Suprapubic skin (tissue), 4 donors: ENCODE results near the gene TINAGL1. TPM values are rescaled to one million over a fixed set of nuclear protein-coding genes. Genes with fewer than 3 reads are reported as not detected.

Experiments used
- DNase-seq, 2 donors: peaks; one replicate each; pipeline ENCODE4 v3.0.0-alpha.2; 2019; ENCODE audit warnings: low spot score in 2 of 2
- H3K27ac ChIP-seq: fragments of 200-600 bp; sonication (generic); one replicate; pipeline ENCODE4 v1.5.1; 2019
- H3K27me3 ChIP-seq: fragments of 200-600 bp; sonication (generic); one replicate; pipeline ENCODE4 v1.5.1; 2019
- H3K36me3 ChIP-seq: fragments of 200-600 bp; sonication (generic); one replicate; pipeline ENCODE4 v1.5.1; 2019
- H3K4me1 ChIP-seq: fragments of 200-600 bp; sonication (generic); one replicate; pipeline ENCODE4 v1.5.1; 2019
- H3K4me3 ChIP-seq: fragments of 200-600 bp; sonication (generic); one replicate; pipeline ENCODE4 v1.5.1; 2019; ENCODE audit warnings: mild to moderate bottlenecking
- H3K9me3 ChIP-seq: fragments of 200-600 bp; sonication (generic); one replicate; pipeline ENCODE4 v1.5.1; 2019
- EP300 ChIP-seq: sonication (generic); formaldehyde crosslinking; IDR thresholded peaks from one replicate; pipeline ENCODE4 v1.6.1; 2017; ENCODE audit warnings: antibody characterized with exemption
- POLR2A ChIP-seq, 2 donors: fragments of 450-650 bp; IDR thresholded peaks; one replicate each; pipeline ENCODE4 v1.6.1; 2017; ENCODE audit warnings: antibody characterized with exemption in 2 of 2, mild to moderate bottlenecking in 2 of 2, moderate library complexity in 2 of 2
- POLR2AphosphoS5 ChIP-seq, 3 donors: sonication (generic); formaldehyde crosslinking; IDR thresholded peaks; one replicate each; pipeline ENCODE4 v1.6.1; 2017; ENCODE audit warnings: antibody characterized with exemption in 3 of 3
- WGBS: methylation state at CpG from one replicate; pipeline ENCODE4 v1.1.5; 2018; 5-methylcytosine and 5-hydroxymethylcytosine counted together
- total RNA-seq, 4 donors: library from RNA; depleted of rRNA; stranded (reverse); fragments of >200 nt; gene quantifications; one replicate each; pipeline ENCODE4 v1.1.0, GENCODE V29; 2016
- TF ChIP-seq, protein P1 (sequence below), 2 donors: fragments of 200-600 bp in 1 of 2; fragments of 450-650 bp in 1 of 2; sonication (generic) in 1 of 2; IDR thresholded peaks; one replicate each; pipeline ENCODE4 v1.5.1; 2016 to 2019; ENCODE audit warnings: antibody characterized with exemption in 2 of 2, mild to moderate bottlenecking in 1 of 2, moderate library complexity in 1 of 2

Gene TINAGL1
- total RNA-seq, 4 donors from 2014 or later = 40.1 to 78.5 (median 64.0) TPM

GRCh38 chr1:31617916-31618746 is 41.8 kb downstream of the TINAGL1 start:
- Histone ChIP-seq H3K27me3 (peaks cover 33% of the 10 kb centered on the region), H3K9me3 (no peaks in the 10 kb centered on the region), H3K27ac (no peak overlapping the region), H3K4me1 (peaks cover 13% of the 10 kb centered on the region), H3K4me3 (peak overlapping the region; percentile 56), H3K36me3 (no peaks in the 10 kb centered on the region)
- peak in 1 of 2 donors; percentile 72 for DNase-seq
- 33% methylated on average over 15 of the region's 56 CpGs for WGBS
- TF ChIP-seq, protein P1, sequence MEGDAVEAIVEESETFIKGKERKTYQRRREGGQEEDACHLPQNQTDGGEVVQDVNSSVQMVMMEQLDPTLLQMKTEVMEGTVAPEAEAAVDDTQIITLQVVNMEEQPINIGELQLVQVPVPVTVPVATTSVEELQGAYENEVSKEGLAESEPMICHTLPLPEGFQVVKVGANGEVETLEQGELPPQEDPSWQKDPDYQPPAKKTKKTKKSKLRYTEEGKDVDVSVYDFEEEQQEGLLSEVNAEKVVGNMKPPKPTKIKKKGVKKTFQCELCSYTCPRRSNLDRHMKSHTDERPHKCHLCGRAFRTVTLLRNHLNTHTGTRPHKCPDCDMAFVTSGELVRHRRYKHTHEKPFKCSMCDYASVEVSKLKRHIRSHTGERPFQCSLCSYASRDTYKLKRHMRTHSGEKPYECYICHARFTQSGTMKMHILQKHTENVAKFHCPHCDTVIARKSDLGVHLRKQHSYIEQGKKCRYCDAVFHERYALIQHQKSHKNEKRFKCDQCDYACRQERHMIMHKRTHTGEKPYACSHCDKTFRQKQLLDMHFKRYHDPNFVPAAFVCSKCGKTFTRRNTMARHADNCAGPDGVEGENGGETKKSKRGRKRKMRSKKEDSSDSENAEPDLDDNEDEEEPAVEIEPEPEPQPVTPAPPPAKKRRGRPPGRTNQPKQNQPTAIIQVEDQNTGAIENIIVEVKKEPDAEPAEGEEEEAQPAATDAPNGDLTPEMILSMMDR (IDR thresholded peaks at IDR 0.05) = peak; percentile 32 to 92
- TF ChIP-seq EP300 (no peak), POLR2A (IDR thresholded peaks at IDR 0.05) (no peak)

DNA sequence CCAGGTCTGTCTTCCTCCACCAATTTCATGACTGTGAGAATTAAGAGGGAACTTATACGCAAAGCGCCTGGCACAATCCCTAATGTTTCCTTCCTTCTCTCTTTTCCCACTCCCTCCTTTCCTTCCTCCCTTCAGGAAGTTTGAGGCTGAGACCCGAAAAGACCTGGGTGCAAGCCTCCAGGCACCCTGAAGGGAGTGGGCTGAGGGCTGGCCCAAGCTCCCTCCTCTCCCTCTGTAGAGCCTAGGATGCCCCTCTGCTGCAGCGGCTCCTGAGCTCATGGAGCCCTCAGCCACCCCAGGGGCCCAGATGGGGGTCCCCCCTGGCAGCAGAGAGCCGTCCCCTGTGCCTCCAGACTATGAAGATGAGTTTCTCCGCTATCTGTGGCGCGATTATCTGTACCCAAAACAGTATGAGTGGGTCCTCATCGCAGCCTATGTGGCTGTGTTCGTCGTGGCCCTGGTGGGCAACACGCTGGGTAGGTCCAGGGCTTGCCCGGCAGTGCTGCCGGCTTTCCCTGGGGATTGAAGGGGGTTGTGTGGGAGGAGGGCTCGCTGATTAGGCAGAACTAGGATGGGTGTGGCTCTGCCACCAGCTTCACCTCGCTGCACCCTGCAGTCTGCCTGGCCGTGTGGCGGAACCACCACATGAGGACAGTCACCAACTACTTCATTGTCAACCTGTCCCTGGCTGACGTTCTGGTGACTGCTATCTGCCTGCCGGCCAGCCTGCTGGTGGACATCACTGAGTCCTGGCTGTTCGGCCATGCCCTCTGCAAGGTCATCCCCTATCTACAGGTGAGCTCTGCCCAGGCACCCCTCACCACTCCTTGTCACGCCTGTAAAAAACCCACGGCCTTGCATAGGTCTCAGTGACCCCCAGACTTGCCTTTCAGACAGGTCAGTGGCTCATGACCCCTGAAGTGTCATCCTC is 42.9 kb downstream of the TINAGL1 start:
- no peaks in the 10 kb centered on the region for H3K9me3 ChIP-seq
- no peak for TF ChIP-seq POLR2AphosphoS5 (IDR thresholded peaks at IDR 0.05)
- TF ChIP-seq, protein P1 (IDR thresholded peaks at IDR 0.05) = peak in 1 of 2 donors; percentile 2
- DNase-seq = peak in 1 of 2 donors; percentile 68
- no peak overlapping the region for H3K4me3 ChIP-seq
- H3K36me3 ChIP-seq = no peaks in the 10 kb centered on the region
- 79% methylated on average over 18 of the region's 23 CpGs for WGBS
- no peak overlapping the region for H3K27ac ChIP-seq
- peaks cover 33% of the 10 kb centered on the region for H3K27me3 ChIP-seq
- H3K4me1 ChIP-seq = peaks cover 13% of the 10 kb centered on the region

DNA sequence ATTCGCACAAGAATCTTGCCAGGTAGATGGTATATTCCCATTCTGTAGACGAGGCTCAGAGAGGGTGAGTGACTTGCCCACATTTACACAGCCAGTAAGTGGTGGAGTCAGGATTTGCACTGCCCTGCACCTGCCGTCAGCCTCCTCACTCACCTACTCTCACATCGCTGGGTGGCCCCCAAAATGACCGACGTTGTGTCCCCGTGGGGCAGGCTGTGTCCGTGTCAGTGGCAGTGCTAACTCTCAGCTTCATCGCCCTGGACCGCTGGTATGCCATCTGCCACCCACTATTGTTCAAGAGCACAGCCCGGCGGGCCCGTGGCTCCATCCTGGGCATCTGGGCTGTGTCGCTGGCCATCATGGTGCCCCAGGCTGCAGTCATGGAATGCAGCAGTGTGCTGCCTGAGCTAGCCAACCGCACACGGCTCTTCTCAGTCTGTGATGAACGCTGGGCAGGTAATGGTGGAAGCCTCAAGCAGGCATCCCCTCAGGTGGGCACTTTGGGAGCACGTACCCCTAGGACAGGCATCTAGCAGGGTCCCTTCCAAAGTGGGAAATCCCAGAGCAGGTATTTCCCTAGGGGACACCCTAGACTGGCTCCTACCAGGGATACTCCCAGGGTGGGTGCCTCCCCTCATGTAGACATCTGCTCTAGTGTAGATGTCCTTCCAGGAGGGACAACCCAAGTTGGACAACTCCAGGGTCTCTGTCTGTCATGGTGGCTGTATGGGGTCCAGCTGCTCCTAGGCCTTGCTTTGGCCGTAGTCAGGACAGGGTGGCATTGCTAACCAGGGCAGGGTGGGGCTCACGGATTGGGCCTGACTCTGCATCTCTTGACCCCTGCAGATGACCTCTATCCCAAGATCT is 44.5 kb downstream of the TINAGL1 start:
- Histone ChIP-seq H3K4me3 (no peak overlapping the region), H3K27ac (no peak overlapping the region), H3K27me3 (peaks cover 33% of the 10 kb centered on the region), H3K9me3 (no peaks in the 10 kb centered on the region), H3K4me1 (peaks cover 13% of the 10 kb centered on the region), H3K36me3 (no peaks in the 10 kb centered on the region)
- TF ChIP-seq POLR2A (IDR thresholded peaks at IDR 0.05) (no peak), POLR2AphosphoS5 (IDR thresholded peaks at IDR 0.05) (no peak), EP300 (no peak)
- TF ChIP-seq, protein P1 (IDR thresholded peaks at IDR 0.05) = no peak
- DNase-seq = peak in 1 of 2 donors; percentile 63
- WGBS = 93% methylated on average over 18 of the region's 20 CpGs

GRCh38 chr1:31621498-31621820 is 45.1 kb downstream of the TINAGL1 start:
- DNase-seq = peak in 1 of 2 donors; percentile 67
- H3K27ac ChIP-seq = no peak overlapping the region
- 84% methylated on average over 2 of the region's 5 CpGs for WGBS
- no peak overlapping the region for H3K4me3 ChIP-seq
- H3K27me3 ChIP-seq = peaks cover 29% of the 10 kb centered on the region
- TF ChIP-seq EP300 = no peak
- no peak for TF ChIP-seq POLR2AphosphoS5 (IDR thresholded peaks at IDR 0.05)
- TF ChIP-seq, protein P1 (IDR thresholded peaks at IDR 0.05) = no peak
- no peak for TF ChIP-seq POLR2A (IDR thresholded peaks at IDR 0.05)
- no peaks in the 10 kb centered on the region for H3K36me3 ChIP-seq
- H3K9me3 ChIP-seq = no peaks in the 10 kb centered on the region
- peaks cover 15% of the 10 kb centered on the region for H3K4me1 ChIP-seq
